KBM-7 (cell line): ENCODE measurements around the gene KL.

Source experiments
- DNase-seq: peaks from one replicate; pipeline ENCODE4 v3.0.0-alpha.2; 2015
- in situ Hi-C: fragments of 300-500 bp; cut with MboI; formaldehyde crosslinking; loops from 2 replicates; pipeline ENCODE4 v1.14.3; 2020; ENCODE audit warnings: low sequenced_read_pairs, low pct_unique_long_range_greater_than_20kb, mixed read lengths

The KL gene

GRCh38 chr13:33072759-33073158, 56.5 kb downstream of the KL start:
- DNase-seq = no peak
- in situ Hi-C loops = no loop called here

DNA sequence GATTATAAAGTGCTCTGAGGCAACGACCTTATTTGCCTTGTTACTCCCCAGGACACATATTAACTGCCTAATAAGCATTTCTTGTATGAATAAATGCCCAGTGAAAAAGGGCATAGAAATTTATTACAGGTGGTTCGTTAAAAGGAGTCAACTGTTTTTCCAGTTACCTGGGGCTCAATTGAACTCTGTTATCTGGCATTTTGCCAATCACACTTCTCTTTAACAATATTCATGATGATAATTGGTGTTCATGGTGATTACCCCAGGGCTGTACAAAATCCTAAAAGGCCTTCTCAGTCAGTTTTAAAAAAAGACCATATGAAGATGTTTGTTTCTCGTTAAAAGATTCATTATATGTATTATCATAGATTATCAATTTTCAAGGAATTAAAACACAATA, 57.1 kb downstream of the KL start:
- DNase-seq = no peak
- in situ Hi-C loops = no loop called here

- in situ Hi-C loops = no loop called here
- DNase-seq = no peak
These were observed 60.1 kb downstream of the KL start for GRCh38 chr13:33076001-33076992.

GRCh38 chr13:33078263-33078662, 62.0 kb downstream of the KL start:
- no peak for DNase-seq

GRCh38 chr13:33079960-33080359, 63.7 kb downstream of the KL start:
- DNase-seq = peak; percentile 28
- in situ Hi-C loops = no loop called here

More at GRCh38 chr13:33078263-33078662, 62.0 kb downstream of the KL start:
- in situ Hi-C loops = no loop called here

GRCh38 chr13:33080972-33081590, 64.9 kb downstream of the KL start:
- DNase-seq = no peak
- in situ Hi-C loops = no loop called here

GRCh38 chr13:33081666-33082065, 65.4 kb downstream of the KL start:
- in situ Hi-C loops = no loop called here
- no peak for DNase-seq

DNA sequence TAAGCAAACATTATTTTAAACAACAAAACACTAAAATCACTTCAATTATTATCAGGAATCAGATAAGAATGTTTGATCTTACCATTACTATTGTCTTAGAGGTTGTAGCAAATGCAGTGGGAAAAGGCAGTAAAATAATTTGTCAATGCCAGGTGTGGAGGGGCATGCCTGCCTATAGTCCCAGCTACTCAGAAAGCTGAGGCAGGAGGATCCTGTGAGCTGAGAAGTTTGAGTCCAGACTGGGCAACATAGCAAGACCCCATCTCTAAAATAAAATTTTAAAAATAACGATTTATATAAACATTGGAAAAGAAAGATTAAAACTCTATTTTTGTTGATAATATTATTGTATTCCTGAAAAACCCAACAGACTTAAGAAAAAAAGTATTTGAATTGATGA, 66.8 kb downstream of the KL start:
- no peak for DNase-seq
- in situ Hi-C loops = no loop called here

GRCh38 chr13:33087091-33087490, 70.9 kb downstream of the KL start:
- in situ Hi-C loops = no loop called here
- no peak for DNase-seq

GRCh38 chr13:33087790-33088189, 71.6 kb downstream of the KL start:
- in situ Hi-C loops = no loop called here
- DNase-seq = no peak

DNA sequence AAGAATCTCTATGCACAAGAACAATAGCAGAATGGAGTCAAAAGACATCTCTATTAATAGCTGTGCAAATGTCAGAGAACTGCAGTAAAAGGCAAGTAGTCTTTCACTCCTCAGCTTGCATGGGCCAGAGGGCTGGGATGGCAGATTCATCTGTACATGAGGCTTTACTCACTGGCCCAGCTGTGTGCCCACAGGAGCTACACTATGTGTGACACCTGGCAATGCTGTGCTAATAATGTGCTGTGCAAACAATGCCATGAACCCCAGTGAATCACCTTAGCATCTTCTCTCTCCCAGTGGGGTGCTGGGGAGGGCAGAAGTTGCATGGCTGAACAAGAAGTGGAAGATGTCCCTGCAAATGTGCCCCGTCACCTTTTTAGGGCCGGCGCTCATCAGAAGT, 73.1 kb downstream of the KL start:
- in situ Hi-C loops = no loop called here
- no peak for DNase-seq

DNA sequence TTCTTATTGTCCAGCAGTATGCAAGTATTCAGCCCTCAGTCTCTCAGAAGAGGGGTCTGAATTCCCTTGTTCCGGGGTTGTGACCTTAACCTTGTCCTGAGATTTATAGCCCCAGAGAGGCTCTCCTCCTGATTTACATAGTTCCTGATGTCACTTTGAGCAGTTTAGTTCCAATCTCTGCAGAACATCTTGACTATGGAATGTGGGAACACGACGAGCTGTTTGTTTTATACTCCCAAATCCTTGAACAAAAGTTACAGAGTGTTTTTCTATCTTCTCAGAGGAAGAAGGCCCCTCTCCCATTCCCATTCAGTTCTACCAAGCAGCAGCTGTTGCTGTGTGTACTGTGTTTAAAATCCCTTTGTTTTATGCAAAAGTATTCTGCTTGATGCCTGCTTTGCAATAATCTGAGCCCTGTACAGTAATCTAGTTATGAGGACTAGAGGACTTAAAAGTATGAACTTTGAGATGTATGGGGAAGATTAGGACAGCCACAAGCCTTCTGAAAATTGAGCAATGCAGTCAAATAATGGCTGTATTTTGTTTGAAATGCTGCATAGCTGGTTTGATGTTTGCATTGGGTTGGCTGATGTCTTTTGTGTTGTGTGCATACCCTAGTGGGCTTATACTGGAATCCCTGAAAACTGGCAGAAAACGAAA, 74.7 kb downstream of the KL start:
- in situ Hi-C loops = no loop called here
- DNase-seq = no peak

GRCh38 chr13:33091415-33091774, 75.2 kb downstream of the KL start:
- in situ Hi-C loops = no loop called here
- no peak for DNase-seq

DNA sequence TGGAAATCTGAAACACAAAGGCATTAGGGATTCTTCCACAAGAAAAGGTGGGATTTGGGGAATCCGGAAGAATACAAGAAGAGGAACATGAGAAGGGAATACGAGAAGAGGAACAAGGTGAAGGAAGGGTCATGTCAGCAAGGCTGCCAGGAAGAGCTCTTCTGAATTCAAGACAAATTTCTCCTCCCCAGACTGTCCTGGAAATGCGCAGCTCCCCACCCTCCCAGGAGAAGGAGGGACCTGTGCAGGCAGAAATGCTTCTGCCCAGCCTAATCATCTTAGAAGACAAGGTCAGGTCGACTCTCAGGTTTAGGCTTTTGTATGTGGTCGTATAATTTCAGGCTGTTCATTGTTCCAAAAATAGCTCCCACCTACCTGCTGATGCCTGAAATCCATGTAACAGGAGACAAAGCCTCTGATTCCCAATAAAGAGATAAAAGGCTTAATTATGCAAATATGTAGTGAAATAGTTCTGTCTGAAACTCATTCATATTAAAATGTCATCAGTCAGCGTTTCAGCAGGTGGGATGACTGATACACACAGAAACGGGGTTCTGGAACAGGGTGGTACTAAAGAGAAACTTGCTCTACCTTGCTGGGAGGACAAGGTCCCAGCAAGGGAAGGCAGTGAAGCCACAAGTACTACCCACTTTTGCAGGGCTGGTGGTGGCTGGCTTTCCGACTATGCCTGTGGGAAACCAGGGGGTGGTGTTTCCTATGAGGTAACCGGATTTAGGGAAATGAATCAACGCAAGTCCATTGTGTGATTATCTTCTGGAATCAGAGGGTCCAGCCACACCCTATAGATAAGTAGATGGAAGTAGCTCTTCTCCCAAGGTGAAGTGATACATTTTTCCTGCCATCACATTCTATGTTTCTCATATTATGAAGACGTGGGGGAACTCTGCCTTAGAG, 76.1 kb downstream of the KL start:
- no peak for DNase-seq
- in situ Hi-C loops = no loop called here

- no peak for DNase-seq
These were observed 80.8 kb downstream of the KL start for GRCh38 chr13:33096886-33097605.

GRCh38 chr13:33099860-33100259, 83.6 kb downstream of the KL start:
- DNase-seq = no peak
- in situ Hi-C loops = no loop called here

More at GRCh38 chr13:33096886-33097605, 80.8 kb downstream of the KL start:
- in situ Hi-C loops = no loop called here

GRCh38 chr13:33100886-33101285, 84.7 kb downstream of the KL start:
- no peak for DNase-seq
- in situ Hi-C loops = no loop called here

GRCh38 chr13:33101835-33102234, 85.6 kb downstream of the KL start:
- DNase-seq = no peak
- in situ Hi-C loops = no loop called here
